ENCODE data around the gene SPPL3.

- TF ChIP-seq SIN3A (IDR thresholded peaks at IDR 0.05; ENCODE audit: borderline replicate concordance, insufficient read depth, low read length), result no peak
- no peak for TF ChIP-seq POLR2AphosphoS5 (IDR thresholded peaks at IDR 0.05; ENCODE audit: low read depth, low read length)
- TF ChIP-seq TAF1 (IDR thresholded peaks at IDR 0.05; ENCODE audit: borderline replicate concordance, insufficient read depth, low read length), result no peak
These were observed 61.6 kb downstream of the SPPL3 start for GRCh38 chr12:120842595-120842994.

Data from PFSK-1 (cell line).